Measurements from ENCODE around the gene DGKH.

DGKH gene

GRCh38 chr13:42028113-42028799 is 20.2 kb upstream of the DGKH start:
- H3K4me3 Mint-ChIP-seq: no peak overlapping the region
- H3K27me3 Mint-ChIP-seq: peaks cover 22% of the 10 kb centered on the region
- H3K27ac Mint-ChIP-seq: no peak overlapping the region
- no peak for DNase-seq
- CTCF ChIA-PET: no interaction called here
- H3K36me3 Mint-ChIP-seq: no peaks in the 10 kb centered on the region
- H3K4me1 Mint-ChIP-seq: no peaks in the 10 kb centered on the region
- H3K9me3 Mint-ChIP-seq: no peaks in the 10 kb centered on the region

GRCh38 chr13:42035905-42036521 is 12.4 kb upstream of the DGKH start:
- CTCF ChIA-PET: no interaction called here
- Mint-ChIP-seq H3K4me1 (peaks cover 14% of the 10 kb centered on the region), H3K36me3 (no peaks in the 10 kb centered on the region), H3K27me3 (peaks cover 39% of the 10 kb centered on the region), H3K4me3 (no peak overlapping the region), H3K9me3 (peaks cover 7% of the 10 kb centered on the region), H3K27ac (no peak overlapping the region)
- DNase-seq: no peak

- no peak overlapping the region for H3K27ac Mint-ChIP-seq
These were observed 11.7 kb upstream of the DGKH start for GRCh38 chr13:42036711-42037110.

GRCh38 chr13:42038661-42039456 is 9.6 kb upstream of the DGKH start:
- CTCF ChIA-PET: no interaction called here
- H3K27ac Mint-ChIP-seq: no peak overlapping the region
- peaks cover 23% of the 10 kb centered on the region for H3K4me1 Mint-ChIP-seq
- peaks cover 46% of the 10 kb centered on the region for H3K27me3 Mint-ChIP-seq
- no peaks in the 10 kb centered on the region for H3K36me3 Mint-ChIP-seq
- H3K9me3 Mint-ChIP-seq: peaks cover 7% of the 10 kb centered on the region
- H3K4me3 Mint-ChIP-seq: peak overlapping the region; percentile 88
- DNase-seq: no peak

More at GRCh38 chr13:42036711-42037110, 11.7 kb upstream of the DGKH start:
- Mint-ChIP-seq H3K4me1 (peaks cover 19% of the 10 kb centered on the region), H3K4me3 (no peak overlapping the region), H3K36me3 (no peaks in the 10 kb centered on the region), H3K9me3 (peaks cover 7% of the 10 kb centered on the region), H3K27me3 (peaks cover 46% of the 10 kb centered on the region)
- no peak for DNase-seq
- CTCF ChIA-PET: no interaction called here

GRCh38 chr13:42039457-42039945 is 8.9 kb upstream of the DGKH start:
- peaks cover 7% of the 10 kb centered on the region for H3K9me3 Mint-ChIP-seq

GRCh38 chr13:42039946-42040729 is 8.3 kb upstream of the DGKH start:
- Mint-ChIP-seq H3K9me3 (peaks cover 4% of the 10 kb centered on the region), H3K27me3 (peaks cover 47% of the 10 kb centered on the region), H3K4me3 (peak overlapping the region; percentile 88), H3K4me1 (peaks cover 23% of the 10 kb centered on the region), H3K27ac (peak overlapping the region; percentile 84), H3K36me3 (no peaks in the 10 kb centered on the region)
- peak; percentile 92 for DNase-seq
- CTCF ChIA-PET: no interaction called here

More at GRCh38 chr13:42039457-42039945, 8.9 kb upstream of the DGKH start:
- peak; percentile 24 for DNase-seq
- H3K4me1 Mint-ChIP-seq: peaks cover 23% of the 10 kb centered on the region
- H3K36me3 Mint-ChIP-seq: no peaks in the 10 kb centered on the region
- peak overlapping the region; percentile 88 for H3K4me3 Mint-ChIP-seq
- peaks cover 45% of the 10 kb centered on the region for H3K27me3 Mint-ChIP-seq
- peak overlapping the region; percentile 84 for H3K27ac Mint-ChIP-seq
- CTCF ChIA-PET: no interaction called here

GRCh38 chr13:42040730-42041010 is 7.8 kb upstream of the DGKH start:
- Mint-ChIP-seq H3K27me3 (peaks cover 48% of the 10 kb centered on the region), H3K4me3 (peak overlapping the region; percentile 77), H3K27ac (no peak overlapping the region), H3K36me3 (no peaks in the 10 kb centered on the region), H3K9me3 (peaks cover 2% of the 10 kb centered on the region), H3K4me1 (peaks cover 23% of the 10 kb centered on the region)
- CTCF ChIA-PET: no interaction called here
- no peak for DNase-seq

GRCh38 chr13:42041011-42041683 is 7.3 kb upstream of the DGKH start:
- peaks cover 23% of the 10 kb centered on the region for H3K4me1 Mint-ChIP-seq
- DNase-seq: peak; percentile 54
- H3K27me3 Mint-ChIP-seq: peaks cover 48% of the 10 kb centered on the region
- H3K36me3 Mint-ChIP-seq: no peaks in the 10 kb centered on the region
- peak overlapping the region; percentile 77 for H3K4me3 Mint-ChIP-seq
- CTCF ChIA-PET: interaction anchor here (1.1 kb wide), 1 partner anchor 16 kb away, joined by 3 read pairs; no protein-coding TSS in a partner anchor
- H3K27ac Mint-ChIP-seq: peak overlapping the region; percentile 6
- no peaks in the 10 kb centered on the region for H3K9me3 Mint-ChIP-seq

- peak; percentile 21 for DNase-seq
- H3K27me3 Mint-ChIP-seq: peaks cover 48% of the 10 kb centered on the region
- H3K9me3 Mint-ChIP-seq: no peaks in the 10 kb centered on the region
- no peaks in the 10 kb centered on the region for H3K36me3 Mint-ChIP-seq
- H3K4me1 Mint-ChIP-seq: peaks cover 26% of the 10 kb centered on the region
- H3K27ac Mint-ChIP-seq: peak overlapping the region; percentile 7
- CTCF ChIA-PET: interaction anchor here (1.1 kb wide), 1 partner anchor 15 kb away, joined by 3 read pairs; no protein-coding TSS in a partner anchor
- H3K4me3 Mint-ChIP-seq: peak overlapping the region; percentile 77
These were observed 6.8 kb upstream of the DGKH start for GRCh38 chr13:42041684-42042035.

GRCh38 chr13:42043676-42044075 is 4.8 kb upstream of the DGKH start:
- H3K4me3 Mint-ChIP-seq: no peak overlapping the region
- H3K4me1 Mint-ChIP-seq: peaks cover 32% of the 10 kb centered on the region
- H3K36me3 Mint-ChIP-seq: no peaks in the 10 kb centered on the region
- no peak overlapping the region for H3K27ac Mint-ChIP-seq
- H3K27me3 Mint-ChIP-seq: peaks cover 46% of the 10 kb centered on the region
- CTCF ChIA-PET: no interaction called here
- DNase-seq: no peak
- H3K9me3 Mint-ChIP-seq: no peaks in the 10 kb centered on the region

- H3K4me1 Mint-ChIP-seq: peaks cover 33% of the 10 kb centered on the region
- H3K4me3 Mint-ChIP-seq: peak overlapping the region; percentile 6
- CTCF ChIA-PET: no interaction called here
- no peaks in the 10 kb centered on the region for H3K9me3 Mint-ChIP-seq
- H3K27me3 Mint-ChIP-seq: peaks cover 26% of the 10 kb centered on the region
- DNase-seq: no peak
- H3K36me3 Mint-ChIP-seq: peaks cover 13% of the 10 kb centered on the region
- no peak overlapping the region for H3K27ac Mint-ChIP-seq
These were observed 2.0 kb upstream of the DGKH start for GRCh38 chr13:42046448-42046847.

- DNase-seq: peak; percentile 60
These were observed 697 bp upstream of the DGKH start for GRCh38 chr13:42047561-42048341.

More at GRCh38 chr13:42047561-42048341, 697 bp upstream of the DGKH start:
- CTCF ChIA-PET: interaction anchor here (1.0 kb wide), 1 partner anchor 379 kb away, joined by 3 read pairs; no protein-coding TSS in a partner anchor
- Mint-ChIP-seq H3K27me3 (peaks cover 19% of the 10 kb centered on the region), H3K9me3 (no peaks in the 10 kb centered on the region), H3K36me3 (peaks cover 21% of the 10 kb centered on the region), H3K4me1 (peaks cover 34% of the 10 kb centered on the region), H3K4me3 (peak overlapping the region; percentile 86), H3K27ac (peak overlapping the region; percentile 79)

Data from activated naive CD4-positive, alpha-beta T cell treated with anti-CD3 and anti-CD28 coated beads, Interleukin-2, amount 10 ng/mL, durations not matched to agents 7 days and 5 days (primary cell).